NCI-H128 (cell line): ENCODE data around the gene NEDD4.
"Not testable (repeated sequence)": the region's sequence is repeated elsewhere in the genome, so short reads cannot be mapped to it uniquely, and the experiment has no call there.

Source experiments
- DNase-seq: peaks from one replicate; lab custom pipeline; 2025; ENCODE audit not compliant: unreplicated experiment; lab: John Stamatoyannopoulos, UW

The NEDD4 gene

DNA sequence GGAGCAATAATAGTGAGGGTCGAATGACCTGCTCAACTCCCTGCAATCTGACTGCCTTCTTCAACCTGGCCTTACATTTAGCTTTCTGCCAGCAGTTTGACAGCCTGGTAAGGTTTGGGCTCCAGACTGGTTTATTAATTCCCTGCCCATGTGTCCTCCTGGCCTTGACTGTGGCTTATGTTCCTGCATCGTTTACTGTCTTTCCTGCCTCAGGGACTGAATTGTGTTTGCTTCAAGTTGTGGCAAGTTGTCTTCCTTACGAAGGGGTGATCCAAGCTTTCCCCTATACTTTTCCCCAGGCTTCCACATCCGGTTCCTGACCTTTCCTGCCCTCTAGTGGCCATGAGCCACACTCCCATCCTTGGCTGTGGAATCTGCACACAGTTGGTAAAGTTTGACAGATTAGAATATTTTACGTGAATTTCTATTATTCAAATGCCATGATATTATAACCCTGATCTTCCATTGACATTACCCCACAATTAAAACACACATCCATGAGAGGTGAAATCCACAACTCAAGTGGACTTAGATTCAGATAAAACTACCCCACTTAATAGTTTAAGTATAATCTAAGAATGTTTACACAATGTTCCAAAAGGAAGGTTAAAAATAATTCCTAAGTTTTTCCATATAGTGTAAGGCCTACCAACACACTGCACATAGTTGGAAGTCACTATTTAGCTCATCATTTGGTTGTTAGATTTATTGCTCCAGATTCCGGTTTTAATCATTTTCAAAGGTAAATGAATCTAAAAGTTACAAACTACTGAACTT is 95.7 kb downstream of the NEDD4 start:
- no peak for DNase-seq

DNA sequence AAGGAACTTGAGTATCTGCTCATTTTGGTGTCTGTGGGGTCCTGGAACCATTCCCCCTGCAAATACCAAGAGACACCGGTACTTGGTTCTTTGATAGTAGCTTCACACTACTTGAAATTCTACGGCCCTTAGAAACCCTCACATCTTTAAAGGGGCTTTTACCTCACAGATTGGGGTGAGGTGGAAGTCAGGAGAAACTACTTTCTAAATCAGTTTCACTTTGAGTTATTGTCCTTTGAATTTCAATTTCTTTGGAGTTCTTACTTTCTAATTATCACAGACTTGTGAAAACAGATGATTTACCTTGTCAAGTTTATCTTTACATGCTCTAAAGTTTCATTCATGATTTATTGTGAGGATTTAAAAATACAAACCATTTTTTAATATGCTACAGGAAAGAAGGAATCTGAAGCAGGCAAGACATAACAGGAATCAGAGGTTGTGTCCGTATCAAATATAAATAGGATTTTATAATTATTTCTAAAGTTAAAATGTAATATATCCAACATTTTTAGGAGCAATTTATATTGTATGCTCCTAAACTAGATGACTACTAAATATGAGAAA is 98.9 kb downstream of the NEDD4 start:
- no peak for DNase-seq

- DNase-seq: no peak
Measured at GRCh38 chr15:55893852-55894251, 99.6 kb downstream of the NEDD4 start.

DNA sequence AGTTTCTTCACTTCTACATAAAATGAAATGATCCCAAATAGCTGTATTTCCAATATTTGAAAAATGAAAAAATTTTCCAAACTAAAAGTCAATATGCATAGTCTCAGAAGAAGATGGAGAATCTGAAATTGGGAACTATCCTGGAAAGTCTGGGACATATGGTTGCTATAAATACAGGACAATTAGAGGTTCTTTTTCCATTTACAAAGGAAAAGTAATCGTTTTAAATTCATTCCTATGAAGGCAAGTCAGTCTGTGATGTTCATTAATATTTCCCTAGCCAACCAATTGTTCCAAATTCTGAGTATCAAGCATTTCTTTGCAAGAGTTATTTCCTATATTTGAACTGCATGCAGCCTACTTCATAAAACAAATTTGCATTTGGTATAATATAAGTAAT is 102.2 kb downstream of the NEDD4 start:
- no peak for DNase-seq

- no peak for DNase-seq
Measured at GRCh38 chr15:55884223-55884622, 109.2 kb downstream of the NEDD4 start.

DNA sequence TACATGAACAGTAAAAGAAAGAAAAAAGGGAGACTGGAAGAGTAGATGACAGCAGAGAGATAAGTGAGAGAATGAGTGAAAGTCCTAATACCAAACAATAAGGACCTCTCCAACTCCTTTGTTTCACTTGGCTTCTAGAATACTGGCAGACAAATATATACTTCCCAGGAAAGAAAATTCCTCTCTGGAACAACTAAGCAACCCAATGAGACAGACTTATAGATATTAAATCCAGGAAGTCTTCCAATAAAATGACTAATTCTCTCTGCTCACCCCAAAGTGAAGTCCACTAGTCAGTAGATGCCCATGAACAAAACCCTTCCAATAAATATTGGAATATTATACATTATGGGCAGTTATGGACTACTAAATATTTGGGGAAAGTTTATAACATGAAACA is 114.2 kb downstream of the NEDD4 start:
- DNase-seq: no peak

DNA sequence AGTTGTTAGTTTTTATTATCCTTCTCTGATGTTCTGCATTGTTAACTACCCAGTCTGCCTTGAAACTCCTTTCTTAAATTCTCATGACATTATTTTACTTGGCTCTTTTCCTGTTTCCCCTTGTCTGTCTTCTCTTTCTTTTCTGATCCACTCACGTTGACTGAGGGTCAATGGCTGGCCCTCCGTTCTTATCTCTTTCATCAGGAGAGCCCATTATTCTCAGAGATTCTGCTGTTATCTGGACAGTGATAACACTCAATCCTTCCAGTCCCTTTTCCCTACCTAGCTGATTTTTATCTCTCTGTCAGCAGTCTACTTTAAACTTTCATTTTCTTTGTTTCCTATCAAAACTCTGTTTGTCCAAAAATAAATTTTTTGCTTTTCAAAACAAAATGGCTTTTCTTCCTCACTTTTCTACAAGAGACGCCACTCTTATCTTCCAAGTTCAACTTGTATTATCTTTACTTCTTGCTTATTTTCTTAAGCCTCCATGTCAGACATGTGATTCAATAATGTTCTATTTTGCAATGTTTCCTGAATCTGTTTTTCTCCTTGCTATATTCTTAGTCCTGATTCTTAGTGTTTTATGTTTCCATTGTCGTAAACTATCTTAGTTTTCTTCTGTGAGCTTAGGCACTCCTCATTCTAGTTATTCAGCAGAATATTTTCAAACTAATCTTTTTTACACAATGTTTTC is 120.2 kb downstream of the NEDD4 start:
- DNase-seq: no peak

DNA sequence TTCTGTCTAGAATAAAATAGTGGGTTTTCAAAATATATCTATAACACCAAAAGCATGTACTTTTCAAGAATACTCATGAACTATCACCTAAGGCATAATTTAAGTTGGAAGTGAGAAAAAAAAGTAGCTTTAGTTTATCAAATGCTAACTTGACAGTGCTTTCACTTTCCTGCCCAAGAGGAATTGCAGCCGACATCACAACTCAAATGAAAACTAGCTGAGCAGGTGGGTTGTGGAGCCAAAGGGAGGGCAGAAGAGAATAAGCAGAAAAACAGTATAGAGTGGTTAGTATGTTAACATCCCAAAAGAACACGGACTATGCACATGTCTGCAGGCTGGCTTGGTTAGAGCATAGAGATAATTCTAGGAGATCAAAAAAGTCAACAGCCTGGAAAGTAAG is 120.9 kb downstream of the NEDD4 start:
- no peak for DNase-seq

- DNase-seq: no peak
Measured at GRCh38 chr15:55869660-55870059, 123.8 kb downstream of the NEDD4 start.

DNA sequence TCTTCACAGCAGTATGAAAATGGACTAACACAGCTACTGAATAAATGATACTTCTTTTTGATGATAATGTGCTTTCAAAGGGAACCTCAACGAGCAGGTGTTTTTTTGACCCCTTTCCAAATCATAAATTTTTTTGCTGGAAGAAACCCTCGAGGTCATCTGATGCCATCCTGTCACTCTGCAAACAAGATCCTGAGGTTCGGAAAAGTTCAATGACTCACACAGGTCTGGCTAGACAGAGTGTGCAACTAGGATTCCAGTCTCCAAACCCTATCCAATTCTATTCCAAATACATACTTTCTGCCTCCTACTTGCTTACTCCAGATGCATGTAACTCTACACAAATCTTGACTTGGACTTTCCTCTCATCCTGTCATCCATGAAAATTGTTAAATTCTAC is 124.7 kb downstream of the NEDD4 start:
- no peak for DNase-seq

GRCh38 chr15:55868291-55868690 is 125.1 kb downstream of the NEDD4 start:
- not testable (repeated sequence) for DNase-seq

GRCh38 chr15:55863911-55864310 is 129.5 kb downstream of the NEDD4 start:
- no peak for DNase-seq

DNA sequence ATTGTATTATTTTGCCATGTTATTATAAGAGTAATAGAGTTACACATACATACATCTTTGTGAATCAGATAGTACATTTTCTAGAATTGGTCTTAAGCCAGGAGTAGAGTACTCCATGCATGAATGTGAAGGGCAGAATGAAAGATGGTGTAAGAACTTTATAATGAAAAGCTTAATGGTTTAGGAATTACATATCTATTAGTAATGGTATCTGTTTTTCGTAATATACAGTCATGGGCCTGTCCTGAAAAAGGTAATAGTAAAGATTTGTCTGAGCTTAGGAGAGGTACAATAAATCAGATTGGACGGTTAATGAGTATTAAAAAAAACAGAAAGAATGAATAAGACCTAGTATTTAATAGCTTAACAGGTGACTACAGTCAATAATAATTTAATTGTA is 132.3 kb downstream of the NEDD4 start:
- DNase-seq: no peak

- no peak for DNase-seq
Measured at GRCh38 chr15:55860468-55860867, 132.9 kb downstream of the NEDD4 start.

DNA sequence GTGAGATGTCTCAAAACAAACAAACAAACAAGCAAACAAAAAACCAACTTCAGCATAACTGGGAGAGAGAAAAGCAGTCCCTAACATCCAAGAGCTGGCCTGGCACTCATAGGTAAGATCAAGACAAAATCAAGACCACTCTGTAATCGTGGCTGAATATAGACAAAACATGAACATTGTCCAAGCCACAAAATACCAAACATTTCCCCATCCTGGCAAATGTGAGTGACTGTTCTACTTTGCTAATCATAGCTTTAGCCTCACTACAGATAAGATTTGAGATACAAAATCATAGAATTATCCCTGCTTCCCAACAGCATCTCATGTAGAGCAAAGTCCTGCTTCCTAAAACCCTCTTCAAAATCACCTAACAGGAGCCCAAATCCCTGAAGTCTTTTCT is 133.7 kb downstream of the NEDD4 start:
- no peak for DNase-seq

DNA sequence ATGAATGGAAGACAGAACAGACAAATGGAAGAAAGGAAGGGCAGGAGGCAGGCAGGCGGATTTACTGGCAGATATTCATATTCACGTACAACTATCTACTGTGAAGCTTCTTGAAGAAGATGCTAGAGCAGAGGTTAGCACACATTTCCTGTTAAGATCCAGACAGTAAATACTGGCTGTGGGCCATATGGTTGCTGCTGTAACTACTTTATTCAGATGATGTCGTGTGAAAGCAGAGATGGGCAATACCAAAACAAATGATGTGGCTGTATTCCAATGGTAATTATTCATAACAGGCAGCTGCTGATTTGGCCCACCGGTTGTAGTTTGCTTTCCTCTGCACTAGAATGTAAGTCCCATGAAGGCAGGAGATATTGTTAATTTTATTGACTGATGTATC is 134.8 kb downstream of the NEDD4 start:
- DNase-seq: no peak

DNA sequence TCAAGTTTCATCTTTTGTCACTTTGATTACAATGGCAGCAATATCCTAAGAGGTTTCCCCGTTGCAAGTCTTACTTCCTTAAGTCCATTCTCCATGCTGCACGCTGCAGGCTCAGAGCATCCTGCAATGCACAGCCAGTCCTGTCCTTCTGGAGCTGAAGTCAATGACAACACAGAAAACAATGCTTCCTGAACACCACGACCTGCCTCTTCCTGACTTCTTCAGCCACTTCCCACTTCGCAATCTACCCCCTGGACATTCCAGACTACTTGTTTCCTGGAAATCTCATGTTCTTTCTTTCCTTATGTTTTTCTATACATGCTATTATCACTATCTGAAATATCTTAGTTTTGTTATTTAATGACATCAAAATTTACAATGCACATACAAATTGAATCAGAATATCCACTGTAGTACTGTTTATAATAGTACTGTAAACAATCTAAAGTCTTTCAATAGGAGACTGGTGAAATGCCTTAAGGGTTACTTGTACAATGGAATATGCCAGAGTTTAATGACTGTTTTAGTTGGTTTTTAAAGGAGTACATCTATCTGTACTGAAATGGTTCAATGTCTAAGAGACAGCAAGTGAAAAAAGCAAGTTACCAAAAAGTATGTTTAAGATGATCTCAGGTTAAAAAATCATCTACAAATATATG is 136.8 kb downstream of the NEDD4 start:
- DNase-seq: no peak

- no peak for DNase-seq
Measured at GRCh38 chr15:55853134-55853533, 140.3 kb downstream of the NEDD4 start.

- DNase-seq: peak; percentile 36
Measured at GRCh38 chr15:55846116-55846707, 147.2 kb downstream of the NEDD4 start.

DNA sequence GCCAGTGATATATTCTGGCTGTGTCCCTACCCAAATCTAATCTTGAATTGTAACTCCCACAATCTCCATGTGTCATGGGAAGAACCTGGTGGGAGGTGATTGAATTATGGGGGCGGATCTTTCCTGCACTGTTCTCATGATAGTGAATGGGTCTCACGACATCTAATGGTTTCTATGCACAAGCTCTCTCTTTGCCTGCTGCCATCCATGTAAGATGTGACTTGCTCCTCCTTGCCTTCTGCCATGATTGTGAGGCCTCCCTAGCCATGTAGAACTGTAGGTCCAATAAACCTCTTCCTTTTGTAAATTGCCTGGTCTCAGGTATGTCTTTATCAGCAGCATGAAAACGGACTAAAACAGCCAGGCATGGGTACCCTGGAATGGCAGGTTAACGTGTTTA is 150.5 kb downstream of the NEDD4 start:
- not testable (repeated sequence) for DNase-seq

DNA sequence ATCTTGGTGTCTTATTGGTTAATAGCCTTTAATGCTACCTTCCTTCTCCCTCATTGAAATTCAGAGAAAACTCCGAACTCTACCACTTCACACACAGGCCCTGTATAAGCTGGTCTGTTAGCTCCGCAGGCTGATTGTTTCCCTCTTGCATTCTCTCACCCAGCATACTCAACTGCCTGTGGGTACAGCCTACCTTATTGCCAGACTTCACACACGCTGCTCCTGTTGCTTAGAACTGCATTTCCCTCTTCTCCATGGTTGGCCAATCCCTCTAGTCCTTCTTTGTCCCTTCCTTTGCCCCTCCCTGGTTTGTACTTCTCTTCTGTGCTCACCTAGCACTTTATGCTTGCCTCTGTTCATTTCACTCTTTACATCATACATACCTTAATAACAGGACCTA is 157.5 kb downstream of the NEDD4 start:
- DNase-seq: no peak
